Measurements from ENCODE around the gene ZNF408. TPM values are rescaled to one million over a fixed set of nuclear protein-coding genes. Genes with fewer than 3 reads are reported as not detected.

ZNF408 gene
- polyA plus RNA-seq, 1 donor from 2014 or later: 9.1 TPM

GRCh38 chr11:46733234-46733633, 32.4 kb downstream of the ZNF408 start:
- Histone ChIP-seq H3K36me3 (ENCODE audit: insufficient read depth, low read length) (no peaks in the 10 kb centered on the region), H3K27ac (ENCODE audit: low read length) (no peak overlapping the region), H4K20me1 (ENCODE audit: insufficient read depth) (no peaks in the 10 kb centered on the region), H3K9me3 (ENCODE audit: low read length) (no peaks in the 10 kb centered on the region), H3F3A (ENCODE audit: insufficient read depth, low read length, poor library complexity, severe bottlenecking) (no peaks in the 10 kb centered on the region), H3K27me3 (ENCODE audit: insufficient read depth, low read depth, low read length) (no peaks in the 10 kb centered on the region), H3K9me2 (ENCODE audit: insufficient read depth, low read length) (no peaks in the 10 kb centered on the region), H2AFZ (ENCODE audit: low read depth, low read length) (no peak overlapping the region), H3K4me2 (ENCODE audit: low read length) (no peak overlapping the region), H3K79me2 (replicated peaks; ENCODE audit: insufficient read depth, low read length) (no peaks in the 10 kb centered on the region), H3K9ac (ENCODE audit: low read length) (no peak overlapping the region), H3K4me3 (ENCODE audit: low read length) (no peak overlapping the region)
- TF ChIP-seq SMC3 (conservative IDR thresholded peaks at IDR 0.05; ENCODE audit: poor library complexity) (no peak), EZH2 (IDR thresholded peaks at IDR 0.05; ENCODE audit: borderline replicate concordance, insufficient read depth, low read length, poor library complexity, severe bottlenecking) (no peak), EP300 (conservative IDR thresholded peaks at IDR 0.05; ENCODE audit: poor library complexity, severe bottlenecking) (no peak)

- H3K9me2 ChIP-seq (ENCODE audit: insufficient read depth, low read length): no peaks in the 10 kb centered on the region
- no peak overlapping the region for H2AFZ ChIP-seq (ENCODE audit: low read depth, low read length)
- H3K9me3 ChIP-seq (ENCODE audit: low read length): no peaks in the 10 kb centered on the region
- H3K36me3 ChIP-seq (ENCODE audit: insufficient read depth, low read length): no peaks in the 10 kb centered on the region
- H3K79me2 ChIP-seq (replicated peaks; ENCODE audit: insufficient read depth, low read length): no peaks in the 10 kb centered on the region
- no peak overlapping the region for H3K27ac ChIP-seq (ENCODE audit: low read length)
- no peaks in the 10 kb centered on the region for H3K27me3 ChIP-seq (ENCODE audit: insufficient read depth, low read depth, low read length)
- H4K20me1 ChIP-seq (ENCODE audit: insufficient read depth): no peaks in the 10 kb centered on the region
- H3K4me3 ChIP-seq (ENCODE audit: low read length): no peak overlapping the region
- H3K9ac ChIP-seq (ENCODE audit: low read length): no peak overlapping the region
- H3K4me2 ChIP-seq (ENCODE audit: low read length): no peak overlapping the region
- H3F3A ChIP-seq (ENCODE audit: insufficient read depth, low read length, poor library complexity, severe bottlenecking): no peaks in the 10 kb centered on the region
- TF ChIP-seq MXI1 (conservative IDR thresholded peaks at IDR 0.05; ENCODE audit: poor library complexity, severe bottlenecking) (no peak), RAD21 (conservative IDR thresholded peaks at IDR 0.05) (no peak), POLR2AphosphoS5 (IDR thresholded peaks at IDR 0.05) (no peak), SMC3 (conservative IDR thresholded peaks at IDR 0.05; ENCODE audit: poor library complexity) (no peak), EZH2 (IDR thresholded peaks at IDR 0.05; ENCODE audit: borderline replicate concordance, insufficient read depth, low read length, poor library complexity, severe bottlenecking) (no peak), CTCF (IDR thresholded peaks at IDR 0.05; ENCODE audit: poor library complexity, severe bottlenecking) (no peak), TAF1 (IDR thresholded peaks at IDR 0.05; ENCODE audit: low read depth) (no peak), EP300 (conservative IDR thresholded peaks at IDR 0.05; ENCODE audit: poor library complexity, severe bottlenecking) (no peak), REST (IDR thresholded peaks at IDR 0.05; ENCODE audit: borderline replicate concordance) (no peak)
Measured at GRCh38 chr11:46736146-46736545, 35.3 kb downstream of the ZNF408 start.
